Globus pallidus (tissue), 1 donor: Measurements from ENCODE around the gene AIMP2.
A peak's percentile ranks its signal among the peaks of the same experiment; 100 is the strongest.
"Not testable (repeated sequence)": the region's sequence is repeated elsewhere in the genome, so short reads cannot be mapped to it uniquely, and the experiment has no call there.

ENCODE experiments used
- DNase-seq: peaks from one replicate; pipeline ENCODE4 v3.0.0-alpha.2; 2015; ENCODE audit warnings: low spot score

The AIMP2 gene

DNA sequence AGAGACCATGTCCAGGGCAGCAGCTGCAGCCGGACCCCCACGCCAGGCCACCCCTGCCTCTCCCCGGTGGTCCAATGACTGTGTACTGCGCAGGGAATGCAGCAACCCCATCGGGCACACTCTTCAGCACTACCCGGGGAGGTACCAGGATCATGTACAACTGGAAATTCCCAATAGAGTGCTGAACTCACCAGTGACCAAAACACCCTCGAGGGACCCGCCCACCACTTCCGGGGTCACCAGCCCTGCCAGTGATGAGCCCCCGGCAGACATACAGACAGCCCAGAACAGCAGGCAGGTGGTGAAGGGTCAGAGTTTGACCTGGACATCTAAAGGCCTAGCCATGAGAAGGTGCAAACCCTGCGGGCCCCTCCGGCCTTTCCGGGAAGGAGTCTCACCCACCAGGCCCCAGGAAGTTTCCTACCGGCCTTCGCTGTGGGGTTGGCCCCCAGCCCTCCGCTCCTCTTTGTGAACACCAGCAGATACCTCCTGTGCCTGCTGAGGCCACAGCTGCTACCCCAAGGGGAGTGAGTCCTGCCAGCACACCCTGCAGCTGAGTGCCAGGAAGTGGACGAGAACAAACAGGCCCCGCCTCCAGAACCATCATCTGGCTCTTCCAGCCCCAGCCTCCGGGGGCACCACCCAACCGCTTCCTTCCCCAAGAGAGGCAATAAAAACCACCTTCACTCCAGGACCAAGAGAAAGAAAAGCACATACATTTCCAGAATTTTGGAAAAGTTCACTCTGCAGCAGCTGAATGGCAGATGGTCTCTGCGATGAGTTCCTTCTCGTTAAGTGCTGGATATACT is 17.1 kb downstream of the AIMP2 start:
- DNase-seq: peak; percentile 23

DNA sequence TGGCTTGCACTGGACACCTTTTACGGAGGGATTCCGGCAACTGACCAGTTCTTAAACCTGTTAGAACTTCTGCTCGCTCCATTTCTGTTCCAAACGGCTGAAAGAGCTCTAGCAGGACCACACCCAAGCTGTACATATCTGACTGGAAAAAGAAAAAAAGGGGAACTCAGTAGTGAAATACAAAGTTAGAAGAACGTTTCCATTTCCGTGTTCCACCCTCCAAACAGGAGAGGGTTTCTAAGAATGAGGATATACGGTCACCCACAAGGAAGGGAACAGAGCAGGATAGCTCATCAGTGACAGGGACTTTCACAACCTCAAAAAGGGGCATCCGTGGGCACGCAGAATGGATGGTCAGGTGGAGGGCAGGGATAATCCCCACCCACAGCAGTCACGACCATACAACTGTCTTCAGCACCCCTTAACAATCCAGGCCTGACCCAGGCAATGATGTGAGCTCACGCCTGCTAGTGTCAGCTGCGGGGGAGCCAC is 17.8 kb downstream of the AIMP2 start:
- no peak for DNase-seq

DNA sequence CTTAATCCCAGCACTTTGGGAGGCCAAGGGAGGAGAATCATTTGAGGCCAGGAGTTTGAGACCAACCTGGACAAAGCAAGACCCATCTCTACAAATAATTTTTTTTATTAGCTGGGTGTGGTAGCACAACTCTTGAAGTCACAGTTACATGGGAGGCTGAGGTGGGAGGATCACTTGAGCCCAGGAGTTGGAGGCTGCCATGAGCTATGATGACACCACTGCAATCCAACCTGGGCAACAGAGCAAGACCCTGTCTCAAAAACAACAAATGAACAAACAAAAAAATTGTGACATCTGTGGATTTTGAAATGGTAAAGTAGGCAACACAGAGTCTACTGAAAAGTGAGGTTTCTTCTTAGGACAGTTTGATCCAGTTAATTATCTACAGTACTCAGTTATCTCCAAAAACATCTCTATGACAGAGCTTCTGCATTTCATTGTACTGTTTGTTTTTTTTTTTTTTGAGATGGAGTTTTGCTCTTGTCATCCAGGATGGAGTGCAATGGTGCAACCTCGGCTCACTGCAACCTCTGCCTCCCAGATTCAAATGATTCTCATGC is 18.8 kb downstream of the AIMP2 start:
- DNase-seq: no peak

DNA sequence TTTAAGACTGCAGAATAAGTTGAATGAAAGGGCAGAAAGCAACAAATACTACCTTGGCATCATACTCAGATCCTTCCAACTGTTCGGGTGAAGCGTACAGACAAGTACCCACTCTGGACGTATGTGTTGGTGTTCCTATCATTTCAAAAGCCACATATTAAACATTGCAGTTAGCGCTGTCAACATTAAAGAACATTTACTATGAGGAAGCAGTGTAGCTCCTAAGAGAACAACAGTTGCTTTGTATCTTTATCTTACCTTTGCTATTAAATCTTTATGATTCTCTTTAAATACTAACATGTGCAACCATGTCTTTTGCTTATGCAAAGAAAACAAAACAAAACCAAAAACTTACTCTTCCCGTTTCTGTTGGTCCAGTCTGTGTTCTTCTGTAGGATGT is 19.5 kb downstream of the AIMP2 start:
- no peak for DNase-seq

DNA sequence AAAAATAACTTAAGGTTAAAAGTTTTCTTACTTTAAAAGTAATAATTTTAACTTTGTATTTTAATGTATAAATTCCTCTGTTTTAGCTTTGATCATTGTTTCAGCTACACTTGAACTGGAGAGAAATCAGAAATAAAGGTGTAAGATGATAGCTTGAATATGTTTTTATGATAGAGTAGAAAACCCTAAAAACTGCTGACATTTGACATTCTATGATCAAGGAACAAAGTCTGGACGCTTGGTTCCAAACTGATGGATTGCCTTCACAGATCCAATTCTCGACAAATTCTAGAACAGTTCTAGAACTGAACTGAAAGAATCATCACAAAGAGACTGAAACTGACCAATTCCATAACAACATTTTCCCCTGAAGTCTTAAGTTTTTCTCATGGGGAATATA is 21.9 kb downstream of the AIMP2 start, which contains the start of gene ANKRD61:
Gene ANKRD61, plus strand, starts transcription at position 389 of the 400 bp plus-strand sequence. Its CDS starts 0 bp downstream, at position 389.
- DNase-seq: no peak

DNA sequence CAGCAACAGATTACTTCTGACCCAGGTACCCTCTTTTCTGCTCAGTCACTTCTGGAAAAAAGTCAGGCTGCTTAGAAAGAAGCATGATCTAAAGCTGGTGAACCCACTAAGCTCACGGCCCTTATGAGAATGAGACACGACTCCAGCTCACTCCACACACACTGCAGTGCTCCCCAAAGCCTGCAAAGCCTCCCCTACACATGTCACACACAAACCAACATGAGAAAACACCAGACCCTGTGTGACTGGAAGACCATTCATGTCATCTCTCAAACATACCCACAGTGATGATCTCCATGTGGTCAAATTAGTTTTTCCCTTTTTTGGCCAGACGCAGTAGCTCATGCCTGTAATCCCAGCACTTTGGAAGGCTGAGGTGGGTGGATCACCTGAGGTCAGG is 22.5 kb downstream of the AIMP2 start:
- no peak for DNase-seq

DNA sequence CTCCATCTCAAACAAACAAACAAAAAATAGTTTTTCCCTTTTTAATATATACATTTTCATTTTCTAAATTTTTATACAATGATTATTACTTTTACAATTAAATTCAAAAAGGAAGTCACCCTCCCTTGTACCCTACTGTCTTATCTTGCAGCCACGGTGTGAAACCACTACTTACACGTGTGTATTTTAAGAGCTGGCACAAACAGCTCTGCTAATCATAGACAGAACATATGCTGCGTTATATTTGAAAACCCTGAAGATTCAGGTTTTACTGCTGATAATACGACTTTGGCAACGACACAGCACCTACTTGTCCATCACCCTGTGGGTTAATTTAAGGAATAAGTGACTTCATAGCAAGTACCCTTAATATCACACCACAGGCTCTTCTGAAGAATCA is 23.1 kb downstream of the AIMP2 start:
- DNase-seq: no peak

DNA sequence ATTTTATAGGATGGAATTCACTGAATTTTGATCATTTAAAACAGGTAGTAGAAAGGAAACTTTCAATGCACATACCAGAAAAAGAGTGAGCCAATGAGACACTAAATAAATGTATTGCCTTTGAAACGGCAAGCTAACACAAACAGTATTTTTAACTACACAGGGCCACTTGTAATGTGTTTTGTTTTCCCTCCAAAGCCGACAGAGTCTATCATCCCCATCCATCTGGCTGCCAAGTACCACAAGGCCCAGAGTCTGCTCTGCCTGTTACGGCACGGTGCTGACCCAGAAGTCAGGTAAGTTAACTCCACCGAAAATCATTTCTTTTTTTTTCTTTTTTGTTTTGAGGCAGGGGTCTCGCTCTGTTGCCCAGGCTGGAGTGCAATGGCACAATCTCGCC is 23.6 kb downstream of the AIMP2 start:
- no peak for DNase-seq

DNA sequence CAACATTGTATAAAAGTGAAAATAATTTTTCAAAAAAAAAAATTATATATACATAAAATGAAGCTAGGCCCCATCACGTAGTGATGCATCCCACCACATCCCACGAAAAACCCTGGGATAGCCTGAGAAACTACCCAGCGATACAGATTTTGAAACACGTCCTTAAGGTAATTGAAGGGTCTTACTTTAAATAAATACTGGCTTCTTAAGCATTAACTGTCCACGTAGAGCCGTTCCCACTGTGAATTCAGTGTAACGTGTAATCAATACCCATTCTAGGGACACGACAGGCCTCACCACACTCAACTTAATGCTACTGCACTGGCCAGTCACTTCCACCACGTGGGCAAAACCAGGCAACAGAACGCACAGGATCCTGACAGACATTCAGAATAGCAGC is 26.1 kb downstream of the AIMP2 start:
- DNase-seq: no peak

DNA sequence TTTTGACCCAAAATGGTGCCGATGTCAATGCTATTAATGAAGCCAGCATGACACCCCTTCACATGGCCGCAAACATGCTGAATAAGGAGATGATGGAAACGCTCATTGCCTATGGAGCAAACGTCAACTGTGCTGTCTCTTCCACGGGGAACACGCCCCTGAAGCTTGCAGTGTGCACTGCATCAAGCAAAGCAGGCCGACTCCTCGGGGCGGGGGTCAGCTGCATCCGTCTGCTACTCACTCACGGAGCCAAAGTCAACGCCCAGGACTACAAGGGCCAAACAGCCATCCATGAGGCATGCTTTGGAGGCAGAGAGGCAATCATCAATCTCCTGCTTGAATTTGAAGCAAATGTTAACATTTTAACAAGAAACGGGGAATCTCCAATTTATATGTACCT is 26.6 kb downstream of the AIMP2 start:
- no peak for DNase-seq

DNA sequence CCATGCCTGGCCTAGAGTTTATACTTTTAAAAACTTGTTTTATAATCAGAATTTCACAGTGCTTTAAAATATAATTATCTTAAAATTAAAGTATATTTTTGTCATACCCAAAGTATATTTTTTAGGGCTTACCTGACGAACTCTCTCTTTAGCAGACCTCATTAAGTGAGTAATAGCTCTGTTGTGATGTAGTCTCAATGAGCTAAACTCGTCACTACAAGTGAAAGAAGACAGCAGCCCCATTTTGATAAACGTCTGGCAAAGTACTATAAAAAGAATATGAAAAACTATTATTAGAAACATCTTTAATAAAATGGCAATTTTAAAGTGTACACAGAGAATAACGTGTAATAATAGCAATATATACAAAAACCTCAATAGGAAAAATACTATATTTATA is 40.7 kb downstream of the AIMP2 start:
- no peak for DNase-seq

DNA sequence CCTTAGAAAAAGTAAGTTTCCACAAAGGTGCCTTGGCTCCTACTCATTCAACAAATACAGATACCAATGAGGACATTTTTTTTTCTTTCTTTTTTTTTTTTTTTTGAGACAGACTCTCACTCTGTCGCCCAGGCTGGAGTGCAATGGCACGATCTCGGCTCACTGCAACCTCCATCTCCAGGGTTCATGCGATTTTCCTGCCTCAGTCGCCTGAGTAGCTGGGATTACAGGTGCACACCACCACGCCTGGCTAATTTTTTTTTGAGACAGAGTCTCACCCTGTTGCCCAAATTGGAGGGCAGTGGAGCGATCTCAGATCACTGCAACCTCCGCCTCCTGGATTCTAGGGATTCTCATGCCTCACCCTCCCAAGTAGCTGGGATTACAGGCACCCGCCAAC is 42.1 kb downstream of the AIMP2 start:
- not testable (repeated sequence) for DNase-seq

DNA sequence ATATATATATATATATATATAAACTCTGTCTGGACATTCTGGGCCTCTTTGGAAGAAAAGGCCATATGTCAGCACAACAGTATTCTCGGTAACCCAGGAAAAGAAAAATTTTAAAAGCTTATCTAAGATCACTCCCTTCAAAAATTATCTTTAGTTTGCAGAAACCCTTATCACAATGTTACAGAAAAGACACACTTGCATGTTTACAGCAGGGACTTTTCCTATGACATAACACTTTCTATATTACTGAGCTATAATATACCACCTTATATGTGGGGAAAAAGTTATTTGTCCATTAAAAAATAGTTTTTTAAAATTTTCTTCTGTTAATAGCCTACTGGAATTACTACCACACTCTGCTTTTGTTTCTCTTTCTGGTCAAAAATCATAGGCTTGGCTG is 47.5 kb downstream of the AIMP2 start:
- no peak for DNase-seq

DNA sequence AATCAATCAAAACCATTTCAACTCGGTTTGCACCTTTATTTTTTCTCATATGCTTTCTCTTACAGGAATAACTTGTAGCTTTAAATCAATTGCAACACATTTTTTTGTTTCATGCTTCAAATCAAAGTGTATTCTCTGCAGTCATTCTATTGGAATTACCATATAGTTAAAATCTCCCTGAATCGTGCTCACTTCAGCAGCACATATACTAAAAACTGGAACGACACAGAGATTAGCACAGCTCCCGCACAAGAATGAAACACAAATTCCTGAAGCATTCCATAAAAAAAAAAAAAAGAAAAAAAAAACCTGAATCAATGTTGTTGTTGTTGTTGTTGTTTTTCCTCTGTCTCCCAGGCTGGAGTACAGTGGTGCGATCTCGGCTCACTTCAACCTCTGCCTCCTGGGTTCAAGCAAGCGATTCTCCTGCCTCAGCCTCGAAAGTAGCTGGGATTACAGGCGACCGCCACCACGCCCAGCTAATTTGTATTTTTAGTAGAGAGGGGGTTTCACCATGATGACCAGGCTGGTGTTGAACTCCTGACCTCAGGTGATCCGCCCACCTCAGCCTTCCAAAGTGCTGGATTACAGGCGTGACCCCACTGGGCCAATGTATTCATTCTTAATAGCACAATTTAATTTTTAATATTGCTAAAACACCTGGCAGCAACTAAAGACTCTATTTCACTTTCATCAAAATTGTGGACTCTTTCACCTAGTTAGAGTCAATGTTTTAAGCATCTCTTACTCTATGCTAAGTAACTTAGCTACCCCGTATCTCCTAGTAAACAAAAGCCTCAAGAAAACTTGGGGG is 48.5 kb downstream of the AIMP2 start:
- DNase-seq: no peak

DNA sequence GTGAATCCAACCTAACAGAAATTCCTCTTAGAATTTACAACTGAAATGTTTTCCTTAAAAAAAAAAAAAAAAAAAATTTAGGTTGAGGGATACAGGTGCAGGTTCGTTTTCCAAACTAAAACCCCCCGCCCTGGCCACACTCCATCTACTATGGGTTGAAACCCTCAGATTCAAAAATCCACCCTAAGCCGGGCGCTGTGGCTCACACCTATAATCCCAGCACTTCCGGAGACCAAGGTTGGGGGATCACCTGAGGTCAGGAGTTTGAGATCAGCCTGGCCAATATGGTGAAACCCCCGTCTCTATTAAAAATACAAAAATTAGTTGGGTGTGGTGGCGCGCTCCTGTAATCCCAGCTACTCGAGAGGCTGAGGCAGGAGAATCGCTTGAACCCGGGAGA is 50.9 kb downstream of the AIMP2 start:
- not testable (repeated sequence) for DNase-seq

DNA sequence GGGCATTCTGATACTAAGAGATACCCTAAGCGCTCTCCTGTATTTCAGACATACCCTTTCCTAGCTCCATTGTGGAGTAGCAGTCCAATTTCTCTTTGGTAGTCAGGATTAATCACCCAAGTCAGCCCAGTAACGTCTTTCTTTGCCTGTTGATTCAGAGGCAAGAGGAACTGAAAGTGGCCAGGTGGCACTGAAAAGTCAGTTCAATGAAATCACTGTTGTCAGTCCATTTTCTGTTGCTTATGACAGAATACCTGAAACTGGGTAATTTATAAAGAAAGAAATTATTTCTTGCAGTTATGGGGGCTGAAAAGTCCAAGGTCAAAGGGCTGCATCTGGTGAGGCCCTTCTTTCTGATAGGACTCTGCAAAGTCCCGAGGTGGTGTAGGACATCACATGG is 62.3 kb downstream of the AIMP2 start:
- no peak for DNase-seq
